ENCODE data around the gene C8G. TPM values are rescaled to one million over a fixed set of nuclear protein-coding genes. Genes with fewer than 3 reads are reported as not detected.

The C8G gene
- total and polyA plus RNA-seq, 2 donors (not counting 1 experiment from before 2014, with no cell fraction given): 1.7 to 2.8 TPM

- CTCF ChIA-PET: interaction anchor here (1.8 kb wide), 1 partner anchor 85 kb away, joined by 5 read pairs; the partner anchor contains the start of gene AJM1
- no peaks in the 10 kb centered on the region for H3K27me3 ChIP-seq (replicated peaks in 1 of 4; ENCODE audit: control extremely low read depth in 1 of 4, control insufficient read depth in 3 of 4, insufficient read depth in 4 of 4, low read length in 3 of 4)
- WGBS (ENCODE audit: insufficient coverage): 91% methylated on average over 12 of the region's 23 CpGs
These were observed 17.4 kb upstream of the C8G start for GRCh38 chr9:136927343-136928271.

More at GRCh38 chr9:136927343-136928271, 17.4 kb upstream of the C8G start:
- no peaks in the 10 kb centered on the region for H3K9me3 ChIP-seq (ENCODE audit: control extremely low read depth in 1 of 3, control insufficient read depth in 2 of 3, insufficient read depth in 1 of 3, low read length in 2 of 3)
- Mint-ChIP-seq H3K27me3 (no peaks in the 10 kb centered on the region), H3K4me1 (no peaks in the 10 kb centered on the region), H3K4me3 (no peak overlapping the region), H3K9me3 (ENCODE audit: insufficient read depth) (no peaks in the 10 kb centered on the region), H3K27ac (no peak overlapping the region)
- DNase-seq (no peak), ATAC-seq (ENCODE audit: low read depth) (no peak)
- no peak overlapping the region for H3K4me3 ChIP-seq (ENCODE audit: control extremely low read depth in 1 of 5, extremely low read depth in 1 of 5, insufficient read depth in 1 of 5, low read depth in 2 of 5, low read length in 4 of 5)
- no peaks in the 10 kb centered on the region for H3K4me1 ChIP-seq (ENCODE audit: control insufficient read depth in 2 of 2, insufficient read depth in 2 of 2, low read length in 2 of 2)
- no peaks in the 10 kb centered on the region for H4K20me1 ChIP-seq (ENCODE audit: control insufficient read depth, insufficient read depth, low read length, poor library complexity, severe bottlenecking)
- no peak for TF ChIP-seq EZH2 (IDR thresholded peaks at IDR 0.05; ENCODE audit: borderline replicate concordance, insufficient read depth, low read depth, low read length, poor library complexity, severe bottlenecking)
- no peak for TF ChIP-seq CTCF (IDR thresholded peaks at IDR 0.05)
- intact Hi-C loops (cut with micrococcal nuclease): no loop called here
- H3K9ac ChIP-seq (ENCODE audit: low read length): no peak overlapping the region
- no peak overlapping the region for H3K4me2 ChIP-seq (replicated peaks; ENCODE audit: low read depth, low read length, poor library complexity, severe bottlenecking)
- POLR2A ChIA-PET: interaction anchor here (0.5 kb wide), 1 partner anchor 276 kb away, joined by 3 read pairs; no protein-coding TSS in a partner anchor
- no peak overlapping the region for H2AFZ ChIP-seq (ENCODE audit: insufficient read depth, low read depth, low read length, poor library complexity, severe bottlenecking)
- peaks cover 0 to 34% of the 10 kb centered on the region in 2 experiments for H3K36me3 ChIP-seq (replicated peaks in 1 of 2; ENCODE audit: control extremely low read depth in 1 of 2, control insufficient read depth in 1 of 2, extremely low read depth in 1 of 2, insufficient read depth in 2 of 2, low read length in 1 of 2)
- no peak overlapping the region for H3K27ac ChIP-seq (ENCODE audit: low read length in 2 of 2)
- peaks cover 4% of the 10 kb centered on the region for H3K79me2 ChIP-seq (ENCODE audit: control insufficient read depth, insufficient read depth, low read length)

All from B cell (primary cell).